HG03460 (cell line): ENCODE measurements around the gene PAX2.

ENCODE experiments used
- ATAC-seq: cut with Tn5 transposase; IDR thresholded peaks from one replicate; pipeline ENCODE4 v1.9.1; 2021; ENCODE audit not compliant: unreplicated experiment

PAX2 gene

DNA sequence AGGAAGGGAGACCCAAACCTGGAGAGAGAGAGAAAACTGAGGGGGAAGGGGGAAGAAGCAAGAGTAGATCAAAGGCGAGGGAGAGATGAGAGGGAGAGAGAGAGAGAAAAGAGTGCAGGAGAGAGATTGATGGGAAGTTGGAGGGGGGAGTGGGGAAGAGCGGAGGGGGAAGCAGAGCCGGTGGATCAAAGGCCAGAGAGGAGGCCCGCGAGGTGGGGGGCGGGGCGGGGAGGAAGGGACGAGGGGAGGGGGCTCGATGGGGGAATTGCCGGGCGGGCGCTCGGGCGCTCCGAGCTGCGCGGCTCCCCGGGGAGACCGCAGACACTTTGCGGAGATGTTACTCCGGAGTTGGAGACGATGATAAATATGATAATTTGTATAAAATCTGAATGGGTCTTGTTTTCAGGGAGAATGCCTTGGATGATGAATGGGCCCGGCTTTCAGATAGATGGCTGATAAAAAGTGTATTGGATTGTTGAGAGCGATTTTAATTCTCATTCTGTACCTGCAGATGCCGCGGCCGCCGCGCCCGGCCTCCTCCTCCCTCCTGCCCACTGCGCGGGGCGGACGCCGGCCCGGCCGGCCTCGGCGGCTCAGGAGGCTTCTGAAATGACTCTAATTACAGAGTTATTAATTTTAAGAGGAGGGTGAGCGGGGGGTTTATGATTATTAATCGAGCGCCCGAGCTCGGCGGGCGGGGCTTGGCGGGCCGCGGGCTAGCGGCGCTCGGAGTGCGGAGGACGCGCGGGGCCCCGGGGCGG, 21.4 kb upstream of the PAX2 start:
- no peak for ATAC-seq

DNA sequence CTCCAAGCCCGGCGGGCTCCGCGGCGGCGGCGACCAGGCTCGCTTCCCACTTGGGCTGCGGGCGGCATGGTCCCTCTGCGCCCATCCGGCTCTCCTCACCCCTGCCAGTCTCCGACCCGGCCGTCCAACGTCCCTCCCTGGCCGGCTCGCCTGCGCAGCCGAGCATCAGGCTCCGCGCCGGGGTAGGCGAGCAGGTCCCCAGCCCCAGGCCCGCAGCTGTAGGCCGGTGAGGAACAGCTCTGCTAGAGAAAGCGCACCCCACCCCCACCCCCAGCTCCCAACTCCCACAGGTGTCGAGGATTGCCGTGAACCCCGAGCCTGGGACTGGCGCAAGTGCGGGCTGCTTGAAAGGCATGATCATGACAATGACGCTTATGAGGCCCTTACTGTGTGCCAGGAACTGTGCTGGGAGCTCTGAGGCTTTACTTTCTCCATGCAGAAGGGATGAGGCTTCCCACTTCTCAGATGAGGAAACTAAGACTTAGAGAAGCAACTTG, 20.8 kb upstream of the PAX2 start:
- ATAC-seq, result no peak

DNA sequence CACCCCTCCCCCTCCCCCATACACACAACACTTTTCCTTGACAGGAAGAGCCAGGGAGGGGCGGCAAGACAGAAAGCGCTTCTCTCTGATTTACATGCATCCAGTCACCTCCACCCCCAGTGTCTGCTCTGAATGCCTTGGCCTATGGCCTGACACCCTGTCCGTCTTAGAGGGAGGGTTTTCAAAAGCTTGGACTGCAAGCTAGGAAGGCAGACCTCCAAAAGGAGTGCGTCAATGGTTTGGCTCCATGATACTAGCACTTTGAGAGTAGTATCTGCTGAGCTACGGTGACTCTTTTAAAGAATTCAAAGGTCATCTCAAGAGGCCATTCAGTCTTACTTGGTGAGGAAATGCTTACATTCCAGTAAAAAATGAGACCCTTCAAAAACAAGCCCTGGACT, 20.3 kb upstream of the PAX2 start:
- ATAC-seq, result no peak

DNA sequence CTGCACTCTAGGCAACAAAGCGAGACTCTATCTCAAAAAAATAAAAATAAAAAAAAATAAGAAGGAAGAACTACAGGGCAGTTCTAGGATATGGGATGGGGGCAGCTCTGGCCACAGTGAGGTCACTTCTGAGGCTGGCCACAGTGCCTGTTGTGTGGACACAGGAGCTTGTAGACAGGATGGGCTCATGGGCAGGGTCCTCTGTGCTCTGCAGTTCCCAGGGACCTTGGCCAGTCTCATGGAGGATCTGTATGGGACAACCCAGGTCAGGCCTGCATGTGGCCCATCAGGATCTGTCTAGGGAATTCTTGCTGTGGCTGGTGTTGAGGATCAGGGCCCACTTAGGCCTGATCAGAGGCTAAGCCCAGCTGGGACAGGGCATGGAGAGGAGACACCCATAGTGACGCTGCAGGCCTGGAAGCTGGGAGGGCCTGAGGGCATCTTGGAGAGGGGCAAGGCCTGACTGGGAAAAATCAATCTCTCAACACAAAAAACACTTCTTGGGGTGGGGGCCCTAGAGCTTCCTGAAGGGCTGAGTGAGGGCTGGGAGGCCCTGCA, 19.4 kb upstream of the PAX2 start:
- ATAC-seq, result no peak

DNA sequence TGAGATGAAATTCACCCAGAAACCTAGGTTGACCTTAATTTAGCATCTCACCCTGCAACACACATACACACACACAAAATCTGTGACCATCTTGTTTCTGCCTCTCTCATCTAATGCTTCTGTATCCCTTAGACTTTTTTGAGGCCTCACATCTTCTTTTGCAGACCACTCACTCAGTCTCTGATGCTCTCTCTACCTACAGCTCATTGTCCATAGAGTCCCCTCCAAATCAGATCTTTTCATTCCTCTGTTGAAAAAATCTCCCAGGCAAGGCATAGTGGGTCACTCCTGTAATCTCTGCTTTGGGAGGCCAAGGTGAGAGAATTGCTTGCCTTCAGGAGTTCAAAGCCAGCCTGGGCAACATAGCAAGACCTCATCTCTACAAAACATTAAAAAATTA, 17.6 kb upstream of the PAX2 start:
- no peak for ATAC-seq

DNA sequence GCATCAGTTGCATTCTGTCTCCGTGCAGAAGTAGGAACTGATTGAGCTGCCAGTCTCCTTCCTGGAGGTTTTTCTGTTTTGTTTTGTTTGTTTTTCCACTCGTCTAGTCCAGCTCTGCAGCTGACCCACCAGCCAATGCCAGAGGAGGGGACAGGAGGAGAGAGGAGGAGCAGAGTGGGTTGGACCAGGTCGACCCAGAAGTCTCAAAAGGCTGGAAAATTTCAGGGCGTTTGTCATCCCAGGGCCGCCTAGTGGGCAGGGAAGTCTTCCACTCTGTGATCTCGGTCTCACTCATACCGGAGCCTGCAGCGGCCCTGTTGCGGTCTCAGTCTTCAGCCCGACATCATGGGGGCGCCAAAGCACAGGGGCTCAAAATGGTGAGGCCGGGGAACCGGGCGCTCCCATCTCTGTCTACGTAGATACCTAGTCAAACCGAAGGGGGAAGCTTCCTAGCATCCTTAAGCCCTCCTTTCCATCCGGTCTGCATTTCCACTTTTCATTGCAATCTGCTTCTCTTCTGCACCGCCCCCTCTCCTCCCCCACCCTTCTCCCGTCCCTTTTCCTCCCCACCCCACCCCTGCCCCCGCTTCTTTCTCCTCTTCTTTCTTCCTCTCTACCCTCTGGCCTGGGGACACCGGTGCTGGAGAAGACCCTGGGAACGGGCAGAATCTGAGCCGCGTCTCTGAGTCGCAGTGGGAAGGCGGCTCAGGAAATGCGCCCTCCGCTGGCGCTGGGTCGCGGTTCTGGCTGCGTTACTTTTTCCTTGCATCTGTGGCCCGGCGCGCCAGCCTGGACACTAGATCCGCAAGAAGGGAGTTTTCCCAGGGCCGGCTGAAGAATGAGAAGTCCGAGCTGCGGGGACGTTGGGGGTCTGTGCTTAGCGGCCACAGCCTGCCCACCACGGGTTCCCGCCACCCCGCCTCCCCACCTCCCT, 16.2 kb upstream of the PAX2 start:
- ATAC-seq, result no peak

DNA sequence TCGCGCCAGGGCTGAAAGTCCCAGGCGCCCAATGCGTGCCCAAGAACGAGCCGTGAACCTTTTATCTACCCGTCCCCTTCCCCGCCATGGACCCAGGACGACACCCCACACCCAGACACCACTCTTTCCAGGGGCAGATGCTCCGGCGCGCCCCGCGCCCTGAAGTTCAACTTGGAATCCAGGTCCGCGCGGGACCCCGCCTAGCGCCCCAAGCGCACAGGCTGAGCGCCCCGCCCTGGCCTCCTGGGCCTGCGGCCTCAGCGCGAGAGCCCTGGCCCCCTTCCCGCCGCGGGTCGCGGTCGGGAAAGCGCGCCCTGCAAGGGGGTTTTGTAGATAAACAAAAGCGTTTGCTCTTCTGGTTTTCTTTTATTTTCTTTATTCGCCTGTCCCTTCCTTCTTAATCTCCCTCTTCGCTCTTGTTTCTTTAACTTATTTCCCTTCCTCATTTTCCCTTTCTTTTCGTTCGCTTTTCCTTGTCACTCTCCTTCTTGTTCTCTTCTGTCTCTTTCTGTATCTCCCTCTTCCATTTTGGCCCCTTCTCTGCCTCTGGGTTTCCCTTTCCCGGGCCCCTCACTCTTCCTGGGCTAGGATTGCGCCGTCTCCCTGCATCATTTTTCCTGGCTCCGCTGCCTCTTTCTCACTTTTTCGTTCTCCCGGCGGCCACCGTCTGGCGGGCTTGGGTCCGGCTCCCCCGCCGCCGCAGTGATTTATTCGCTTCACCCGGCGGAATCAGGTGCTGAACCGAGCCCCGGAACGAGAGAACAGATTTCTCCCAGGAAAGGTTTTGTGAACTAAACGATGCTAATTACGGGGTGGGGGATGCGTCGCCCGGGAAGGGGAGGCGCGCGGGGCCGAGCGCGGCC, 15.3 kb upstream of the PAX2 start:
- no peak for ATAC-seq

DNA sequence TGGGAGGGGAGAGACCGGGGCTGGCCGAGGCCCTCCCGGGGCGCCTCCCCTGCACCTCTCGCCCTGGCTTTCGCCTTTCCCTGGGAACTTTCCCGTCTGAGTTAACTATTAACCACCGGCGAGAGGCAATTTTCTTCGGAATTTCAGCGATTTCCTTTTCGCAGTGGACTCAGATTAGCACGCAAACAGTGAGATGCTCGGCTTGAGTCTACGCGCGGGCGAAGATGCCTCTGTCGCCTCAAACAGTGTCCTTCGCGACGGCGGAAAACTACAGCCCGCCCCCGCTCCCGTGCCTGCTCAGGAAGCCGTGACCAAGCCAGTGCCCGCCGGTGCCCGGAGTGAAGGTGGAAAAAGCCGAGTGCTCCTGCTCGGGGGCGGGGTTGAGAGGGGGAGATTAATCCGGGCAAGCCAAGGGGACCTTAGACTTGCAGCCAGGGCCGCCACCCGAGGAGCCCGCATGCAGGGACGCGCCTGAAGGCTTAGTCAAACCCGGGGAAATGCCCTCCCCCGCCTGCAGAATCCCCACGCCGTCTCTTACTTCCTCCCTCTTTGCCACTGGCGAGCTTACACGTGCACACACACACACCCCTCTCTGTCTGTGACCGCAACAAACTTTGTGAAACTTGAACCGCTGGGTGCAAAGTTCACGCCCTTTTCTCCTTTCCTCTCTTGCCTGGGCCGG, 14.5 kb upstream of the PAX2 start:
- ATAC-seq, result peak; percentile 55

DNA sequence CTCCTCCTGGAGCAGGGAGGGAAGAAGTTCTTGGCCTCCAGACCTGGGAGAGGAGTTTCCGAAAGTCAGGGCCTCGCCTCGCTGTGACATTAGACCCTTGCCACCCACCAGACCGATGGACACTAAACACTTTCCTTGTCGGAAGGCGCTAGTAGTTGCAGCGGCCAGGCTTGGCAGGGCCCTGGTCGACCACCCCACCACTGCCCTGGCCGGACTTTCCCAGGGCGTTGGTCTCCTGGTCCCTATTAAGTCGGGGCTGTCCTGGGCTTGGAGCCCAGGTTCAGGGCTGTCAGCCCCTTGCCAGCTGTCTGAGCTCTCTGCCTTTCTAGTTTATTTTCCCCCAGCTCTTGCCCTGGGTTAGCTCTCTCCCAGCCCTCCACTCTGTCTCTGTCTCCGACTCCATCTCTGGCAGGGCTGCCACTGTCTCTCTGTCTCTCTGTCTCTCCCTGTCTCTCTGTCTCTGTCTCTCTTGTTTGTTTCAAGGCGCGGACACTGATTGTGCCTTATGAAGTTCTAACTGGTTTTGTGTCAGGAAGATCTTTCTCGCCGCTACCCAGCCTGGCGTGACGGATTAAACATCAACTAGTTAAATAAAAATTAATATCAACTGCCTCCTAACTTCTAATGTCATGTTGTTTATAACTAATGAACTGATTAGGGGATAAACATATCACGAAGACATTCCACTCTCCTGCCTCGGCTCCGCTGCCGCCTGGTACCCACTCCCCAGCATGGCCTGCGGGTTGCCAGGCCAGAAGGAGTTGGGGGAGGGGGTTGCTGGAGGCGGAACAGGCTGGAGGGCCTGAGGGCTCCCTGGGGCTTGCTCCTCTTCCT, 13.8 kb upstream of the PAX2 start:
- peak; percentile 11 for ATAC-seq

DNA sequence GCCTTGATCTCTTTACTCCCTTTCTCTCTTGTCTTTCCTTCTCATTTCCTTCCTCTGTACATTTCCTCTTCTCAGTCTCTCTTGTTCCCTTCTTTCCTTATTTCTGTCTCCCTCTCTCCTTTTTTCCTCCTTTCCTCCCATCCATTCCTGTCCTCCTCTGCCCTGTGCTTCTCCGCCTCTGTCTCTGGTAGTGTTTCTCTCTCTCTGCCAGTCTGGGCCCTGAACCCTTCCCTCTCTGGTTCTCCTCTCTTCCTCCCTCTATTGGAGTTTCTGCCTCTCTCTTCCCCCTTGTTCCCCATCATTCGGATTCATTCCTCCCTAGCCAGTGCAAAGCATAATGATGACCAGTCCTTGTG, 13.2 kb upstream of the PAX2 start:
- no peak for ATAC-seq

DNA sequence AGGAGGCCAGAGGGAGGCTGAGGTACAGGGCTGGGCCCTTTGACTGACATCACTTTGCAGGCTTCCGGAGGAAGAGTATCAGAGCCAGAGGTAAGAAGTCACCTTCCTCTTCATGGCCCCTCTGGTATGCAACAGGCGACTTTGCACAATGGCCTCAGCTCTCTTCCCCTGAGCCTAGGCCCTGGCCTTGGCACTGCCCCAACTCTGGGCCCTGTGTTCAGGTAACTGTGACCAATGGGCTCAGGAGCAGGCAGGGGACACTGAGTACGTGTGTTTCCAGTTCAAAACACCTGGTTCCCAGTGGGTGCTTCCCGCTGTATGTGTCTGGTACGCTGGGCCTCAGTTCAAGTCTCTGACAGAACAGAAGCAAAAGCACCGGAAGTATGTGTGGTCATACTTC, 12.1 kb upstream of the PAX2 start:
- ATAC-seq, result no peak

DNA sequence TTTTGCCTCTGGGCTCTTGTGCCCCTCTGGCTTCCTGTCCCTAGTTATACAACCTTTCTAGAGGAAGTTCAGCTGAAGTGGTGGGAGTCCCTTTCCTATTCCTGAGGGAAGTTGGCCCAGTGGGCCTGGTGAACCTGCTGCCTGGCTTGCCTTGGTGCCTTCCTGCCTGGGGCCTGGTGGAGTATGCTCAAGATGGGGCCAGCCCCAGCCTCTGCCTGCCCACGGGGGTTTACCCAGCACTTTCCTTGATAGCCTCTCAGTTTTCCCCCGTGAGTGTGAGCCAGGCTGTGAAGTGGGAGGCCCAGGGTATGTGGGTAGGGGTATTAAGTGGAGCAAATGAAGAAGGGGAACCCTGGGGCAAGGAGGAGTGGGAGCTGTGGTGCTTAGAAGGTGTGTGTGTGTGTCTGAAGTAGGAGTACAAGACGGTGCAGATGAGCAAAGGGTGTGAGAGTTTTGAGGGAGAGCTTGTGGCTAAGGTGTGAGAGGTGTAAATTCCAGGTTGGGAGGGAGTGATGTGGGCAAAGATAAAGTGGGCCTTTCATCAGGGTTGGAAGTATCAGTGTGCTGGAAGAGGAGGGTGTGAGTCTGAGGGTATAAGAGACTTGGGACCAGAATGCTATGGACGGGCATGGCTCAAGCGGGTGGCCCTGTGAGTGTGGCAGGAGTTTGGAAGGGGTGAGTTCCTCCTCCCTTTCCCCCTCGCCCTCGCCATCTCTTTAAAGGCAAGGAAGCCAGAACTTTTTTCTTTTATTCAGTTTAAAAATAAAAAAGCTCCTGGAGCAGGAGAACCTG, 10.9 kb upstream of the PAX2 start:
- no peak for ATAC-seq

DNA sequence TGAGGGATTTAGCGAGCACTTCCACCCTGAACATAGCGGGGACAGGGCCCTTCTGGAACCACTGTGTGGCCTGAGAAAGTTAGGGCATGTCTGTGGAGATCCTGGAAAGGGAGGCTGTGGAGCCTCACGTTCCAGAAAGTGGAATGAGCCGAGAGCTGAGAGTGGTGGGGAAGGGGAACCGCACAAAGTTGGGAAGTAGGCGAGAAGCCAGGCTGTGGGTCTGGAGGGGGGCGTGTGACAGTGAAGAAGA, 10.4 kb upstream of the PAX2 start:
- ATAC-seq, result no peak

DNA sequence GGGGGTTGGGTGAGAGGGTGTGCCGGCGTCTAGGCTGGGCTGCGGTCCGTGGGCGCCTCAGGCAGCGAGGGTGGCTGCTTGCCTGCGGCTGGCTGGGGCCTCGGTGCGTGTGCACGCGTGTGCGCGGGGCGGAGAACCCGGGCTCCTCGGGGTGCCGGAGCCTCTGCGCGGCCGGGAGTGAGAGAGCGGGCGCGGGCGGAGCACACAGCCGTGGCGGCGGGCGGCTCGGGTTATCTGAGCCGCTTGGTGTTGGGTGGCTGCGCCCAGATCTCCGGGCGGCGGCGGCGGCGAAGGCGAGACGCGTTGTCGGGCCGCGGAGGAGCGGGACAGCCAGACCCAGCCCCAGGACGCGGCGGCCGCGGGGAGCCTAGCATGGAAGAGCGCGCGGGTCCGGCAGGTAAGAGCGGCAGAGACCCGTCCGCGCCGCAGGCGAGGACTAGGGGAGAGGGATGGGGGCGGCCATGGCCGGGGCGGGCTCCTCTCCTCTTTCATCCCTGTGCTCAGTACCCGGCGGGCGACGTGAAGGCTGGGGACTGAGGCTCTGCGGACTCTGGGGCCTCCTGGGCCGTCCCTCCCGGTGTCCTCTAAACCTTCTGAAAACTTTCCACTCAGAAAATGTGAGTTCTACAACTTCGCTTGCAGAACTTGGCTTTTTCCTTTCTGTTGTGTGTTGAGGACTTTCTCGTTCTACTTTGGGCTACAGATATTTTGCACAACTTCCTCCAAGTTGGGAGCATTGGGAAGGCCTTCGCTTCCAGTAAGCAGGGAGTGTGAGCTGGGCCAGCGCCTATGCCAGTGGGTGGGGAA, 9.8 kb upstream of the PAX2 start:
- ATAC-seq, result no peak

DNA sequence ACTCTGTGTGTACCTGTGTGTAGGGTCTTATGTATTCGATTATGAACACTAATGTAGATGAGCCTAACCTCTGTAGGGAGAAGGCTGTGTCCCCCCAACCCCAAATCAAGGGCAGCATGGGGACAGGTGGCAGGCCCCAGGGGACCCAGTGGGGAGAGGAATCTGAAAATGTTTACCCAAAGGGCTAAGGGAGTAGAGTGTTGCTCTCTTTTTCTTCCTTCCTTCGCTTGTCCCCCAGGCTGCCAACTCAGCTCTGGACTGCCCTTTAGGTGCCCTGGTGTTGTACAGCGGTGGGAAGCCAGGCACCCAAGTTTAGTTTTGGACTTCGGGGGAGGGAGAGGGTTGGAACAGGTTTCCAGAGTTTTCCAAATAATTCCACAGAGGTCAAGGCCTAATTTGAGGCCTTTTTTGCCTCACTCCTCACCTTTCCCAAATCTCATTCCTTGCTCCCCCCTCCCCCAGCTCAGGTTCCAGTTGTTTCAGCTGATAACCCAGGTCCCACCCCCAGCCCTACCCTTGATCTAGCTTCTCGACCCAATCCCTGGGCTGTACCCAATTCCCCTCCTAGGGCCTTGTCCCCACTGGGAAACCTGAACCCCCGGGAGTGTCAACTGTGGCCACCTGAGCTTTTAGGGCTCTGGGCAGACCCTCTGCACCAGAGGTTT, 9.1 kb upstream of the PAX2 start:
- ATAC-seq, result no peak

DNA sequence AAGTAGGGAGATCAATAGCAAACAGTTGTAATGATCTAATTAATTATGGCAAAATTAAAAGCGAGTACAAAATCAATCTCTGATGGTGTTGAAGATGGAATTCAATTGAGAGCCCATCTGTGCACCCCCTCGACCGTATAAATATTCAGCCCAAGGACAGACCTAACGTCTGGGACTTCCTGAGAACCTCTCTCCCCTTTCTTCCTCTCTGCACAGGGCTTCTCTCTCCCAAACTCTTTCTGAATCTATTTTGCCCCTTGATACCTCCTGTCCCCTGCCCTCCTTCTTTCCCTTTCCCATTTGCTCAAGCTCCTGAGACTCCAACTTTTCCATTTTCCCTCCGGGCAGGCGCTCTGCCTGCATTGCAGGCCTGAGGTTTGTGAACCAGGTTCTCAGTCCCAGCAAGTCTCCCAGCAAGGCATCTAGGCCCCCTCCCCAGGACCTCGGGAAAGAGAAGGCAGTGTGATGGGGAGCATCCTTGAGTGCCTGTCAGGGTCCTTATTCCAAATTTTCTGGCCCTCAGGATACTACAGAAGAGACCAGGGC, 8.5 kb upstream of the PAX2 start:
- ATAC-seq, result no peak

DNA sequence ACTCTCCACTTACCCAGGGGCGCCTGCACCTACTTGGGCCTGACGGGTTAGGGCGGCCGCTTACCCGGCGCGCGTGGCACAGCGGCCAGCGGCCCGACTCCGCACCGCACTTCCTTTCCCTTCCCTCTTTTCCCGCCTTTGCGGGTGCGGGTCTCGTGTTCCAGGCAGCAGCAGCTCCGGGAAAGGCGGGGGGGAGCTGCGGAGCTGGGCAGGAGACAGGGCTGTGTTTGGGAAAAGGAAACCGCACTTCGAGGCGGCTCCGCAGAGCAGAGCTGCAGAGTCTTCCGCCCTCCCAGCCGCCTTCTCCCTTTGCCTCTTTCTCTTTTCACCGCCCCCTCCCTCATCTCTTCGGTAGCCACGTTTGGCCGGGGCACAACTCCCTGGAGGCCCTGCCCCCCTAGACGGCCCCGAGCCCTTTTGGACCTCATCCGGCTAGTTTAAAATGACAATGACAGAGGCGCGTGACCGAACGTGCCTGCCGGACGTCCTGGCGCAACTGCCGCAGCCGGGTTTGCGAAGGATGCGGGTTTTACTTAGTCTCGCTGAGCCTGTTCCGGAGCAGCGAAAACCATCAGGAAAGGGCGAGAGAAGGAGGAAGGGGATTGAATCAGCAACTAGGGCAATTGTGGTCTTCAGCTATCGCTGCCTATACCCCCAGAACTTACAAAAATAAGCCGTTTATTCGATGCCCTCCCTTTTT, 7.9 kb upstream of the PAX2 start:
- no peak for ATAC-seq
